Thyroid gland (tissue), 4 donors: ENCODE measurements around the gene ROBO4. TPM values are rescaled to one million over a fixed set of nuclear protein-coding genes. Genes with fewer than 3 reads are reported as not detected.

Source experiments
- DNase-seq, 2 donors: peaks; one replicate each; pipeline ENCODE4 v3.0.0-alpha.2; 2019
- H3K27ac ChIP-seq, 3 donors: fragments of 200-600 bp; sonication (generic); 1 replicate in 2 of 3; 2 replicates in 1 of 3; pipeline ENCODE4 v1.5.1; 2016 to 2019; ENCODE audit warnings: mild to moderate bottlenecking in 1 of 3, moderate library complexity in 1 of 3
- H3K27me3 ChIP-seq: fragments of 200-600 bp; sonication (generic); one replicate; pipeline ENCODE4 v1.5.1; 2019
- H3K36me3 ChIP-seq, 2 donors: fragments of 200-600 bp; sonication (generic); one replicate each; pipeline ENCODE4 v1.5.1; 2016 to 2019
- H3K4me1 ChIP-seq, 2 donors: fragments of 200-600 bp; sonication (generic); one replicate each; pipeline ENCODE4 v1.5.1; 2017 to 2019
- H3K4me3 ChIP-seq, 3 donors: fragments of 200-600 bp; sonication (generic); replicated peaks in 1 of 3; 1 replicate in 2 of 3; 2 replicates in 1 of 3; pipeline ENCODE4 v1.5.1; 2016; ENCODE audit warnings: mild to moderate bottlenecking in 1 of 3
- H3K9me3 ChIP-seq: fragments of 200-600 bp; sonication (generic); one replicate; pipeline ENCODE4 v1.5.1; 2017
- CTCF ChIP-seq, 6 experiments: fragments of 200-600 bp in 3 of 6; fragments of 450-650 bp in 3 of 6; sonication (generic) in 3 of 6; IDR thresholded peaks; one replicate each; pipeline ENCODE4 v1.5.1; 2016 to 2019; ENCODE audit warnings: antibody characterized with exemption in 6 of 6, mild to moderate bottlenecking in 2 of 6, inconsistent platforms in 1 of 6, moderate library complexity in 1 of 6
- POLR2A ChIP-seq, 2 donors: fragments of 450-650 bp; IDR thresholded peaks; one replicate each; pipeline ENCODE4 v1.6.1; 2017; ENCODE audit warnings: antibody characterized with exemption in 2 of 2, mild to moderate bottlenecking in 2 of 2, moderate library complexity in 1 of 2
- WGBS, 2 donors: methylation state at CpG; one replicate each; pipeline ENCODE4 v1.1.5; 2017; 5-methylcytosine and 5-hydroxymethylcytosine counted together
- intact Hi-C: fragments of 100-400 bp; cut with DNase I; formaldehyde crosslinking; loops from one replicate; pipeline ENCODE4 v1.15.1; 2023
- total RNA-seq, 4 donors: library from RNA; depleted of rRNA; stranded (reverse); fragments of >200 nt; gene quantifications; one replicate each; pipeline ENCODE4 v1.2.3, GENCODE V29; 2016

The ROBO4 gene
- total RNA-seq, 4 donors from 2014 or later, result 12.3 to 47.6 (median 32.6) TPM

- 2 to 3% methylated on average over 26 to 29 of the region's 31 CpGs for WGBS, 2 donors
- intact Hi-C loops, result loop anchor here (10.0 kb wide), 1 partner anchor 198 kb away; no protein-coding TSS in a partner anchor
- no peaks in the 10 kb centered on the region for H3K9me3 ChIP-seq
- TF ChIP-seq POLR2A (IDR thresholded peaks at IDR 0.05) (no peak), CTCF (IDR thresholded peaks at IDR 0.05) (no peak)
- no peak overlapping the region for H3K27ac ChIP-seq
- H3K4me3 ChIP-seq, result peak overlapping the region in 1 of 3 donors; percentile 7
- H3K4me1 ChIP-seq, result peaks cover 20 to 35% of the 10 kb centered on the region in 2 donors
- DNase-seq, result peak; percentile 74 to 75
- H3K36me3 ChIP-seq, result no peaks in the 10 kb centered on the region
- H3K27me3 ChIP-seq, result peaks cover 14% of the 10 kb centered on the region
Measured at GRCh38 chr11:124863137-124863825, 34.4 kb downstream of the ROBO4 start.

- H3K27me3 ChIP-seq, result peaks cover 10% of the 10 kb centered on the region
- 31 to 36% methylated on average over 4 of the region's 4 CpGs for WGBS, 2 donors
- intact Hi-C loops, result loop anchor here (10.0 kb wide), 1 partner anchor 197 kb away; no protein-coding TSS in a partner anchor
- DNase-seq, result no peak
- H3K27ac ChIP-seq, result no peak overlapping the region
- no peaks in the 10 kb centered on the region for H3K36me3 ChIP-seq
- H3K9me3 ChIP-seq, result no peaks in the 10 kb centered on the region
- no peak for TF ChIP-seq CTCF (IDR thresholded peaks at IDR 0.05)
- no peak for TF ChIP-seq POLR2A (IDR thresholded peaks at IDR 0.05)
- no peak overlapping the region for H3K4me3 ChIP-seq
- peaks cover 20 to 30% of the 10 kb centered on the region in 2 donors for H3K4me1 ChIP-seq
Measured at GRCh38 chr11:124861670-124862069, 36.0 kb downstream of the ROBO4 start.

GRCh38 chr11:124859171-124859570 lies 38.5 kb downstream of the ROBO4 start:
- intact Hi-C loops, result no loop called here
- TF ChIP-seq CTCF (IDR thresholded peaks at IDR 0.05), result no peak
- TF ChIP-seq POLR2A (IDR thresholded peaks at IDR 0.05), result no peak
- Histone ChIP-seq H3K9me3 (no peaks in the 10 kb centered on the region), H3K4me3 (no peak overlapping the region), H3K27ac (no peak overlapping the region), H3K36me3 (no peaks in the 10 kb centered on the region), H3K27me3 (no peaks in the 10 kb centered on the region), H3K4me1 (peaks cover 5 to 10% of the 10 kb centered on the region in 2 donors)
- 93 to 95% methylated on average over 2 of the region's 2 CpGs for WGBS, 2 donors
- no peak for DNase-seq

- H3K27me3 ChIP-seq, result peaks cover 10% of the 10 kb centered on the region
- intact Hi-C loops, result no loop called here
- no peak overlapping the region for H3K27ac ChIP-seq
- WGBS, 2 donors, result 20 to 26% methylated on average over 11 of the region's 11 CpGs
- no peaks in the 10 kb centered on the region for H3K9me3 ChIP-seq
- TF ChIP-seq POLR2A (IDR thresholded peaks at IDR 0.05), result no peak
- TF ChIP-seq CTCF (IDR thresholded peaks at IDR 0.05), result no peak
- no peak overlapping the region for H3K4me3 ChIP-seq
- peaks cover 0 to 13% of the 10 kb centered on the region in 2 donors for H3K4me1 ChIP-seq
- no peaks in the 10 kb centered on the region for H3K36me3 ChIP-seq
- no peak for DNase-seq
Measured at GRCh38 chr11:124846070-124846673, 51.5 kb downstream of the ROBO4 start.

- Histone ChIP-seq H3K27me3 (peaks cover 10% of the 10 kb centered on the region), H3K9me3 (no peaks in the 10 kb centered on the region), H3K27ac (no peak overlapping the region), H3K4me3 (no peak overlapping the region), H3K36me3 (no peaks in the 10 kb centered on the region), H3K4me1 (peaks cover 3 to 16% of the 10 kb centered on the region in 2 donors)
- DNase-seq, result no peak
- 20 to 36% methylated on average over 8 of the region's 8 CpGs for WGBS, 2 donors
- intact Hi-C loops, result no loop called here
- TF ChIP-seq CTCF (IDR thresholded peaks at IDR 0.05), result no peak
- no peak for TF ChIP-seq POLR2A (IDR thresholded peaks at IDR 0.05)
Measured at GRCh38 chr11:124844664-124845079, 53.0 kb downstream of the ROBO4 start.
